Suprapubic skin (tissue), 3 donors: ENCODE results near the gene COMMD2.

Source experiments
- CTCF ChIP-seq, 2 donors: fragments of 200-600 bp in 1 of 2; fragments of 450-650 bp in 1 of 2; sonication (generic) in 1 of 2; IDR thresholded peaks; one replicate each; pipeline ENCODE4 v1.5.1; 2016 to 2019; ENCODE audit warnings: antibody characterized with exemption in 2 of 2, mild to moderate bottlenecking in 1 of 2, moderate library complexity in 1 of 2
- EP300 ChIP-seq: sonication (generic); formaldehyde crosslinking; IDR thresholded peaks from one replicate; pipeline ENCODE4 v1.6.1; 2017; ENCODE audit warnings: antibody characterized with exemption

DNA sequence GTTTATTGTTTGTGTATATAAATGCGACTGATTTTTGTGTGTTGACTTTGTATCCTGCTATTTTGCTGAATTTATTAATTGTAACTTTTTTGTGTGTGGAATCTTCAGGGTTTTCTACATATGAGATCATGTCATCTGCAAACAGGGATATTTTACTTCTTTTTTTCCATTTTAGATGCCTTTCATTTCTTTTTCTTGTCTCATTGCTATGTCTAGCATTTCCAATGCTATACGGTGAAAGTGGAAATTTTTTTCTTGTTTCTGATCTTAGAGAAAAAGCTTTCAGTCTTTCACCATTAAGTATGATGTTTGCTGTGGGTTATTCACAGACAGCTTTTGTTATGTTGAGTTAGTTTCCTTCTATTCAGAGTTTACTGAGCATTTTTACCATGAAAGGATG lies 31.4 kb downstream of the COMMD2 start:
- TF ChIP-seq EP300 (no peak), CTCF (IDR thresholded peaks at IDR 0.05) (no peak)
